Inflammatory macrophage treated with lipopolysaccharide for 4 hours (primary cell): ENCODE data around the gene RNF20.
A peak's percentile ranks its signal among the peaks of the same experiment; 100 is the strongest.

Source experiments
- DNase-seq: peaks from one replicate; pipeline ENCODE4 v3.0.0-alpha.2; 2020

RNF20 gene

DNA sequence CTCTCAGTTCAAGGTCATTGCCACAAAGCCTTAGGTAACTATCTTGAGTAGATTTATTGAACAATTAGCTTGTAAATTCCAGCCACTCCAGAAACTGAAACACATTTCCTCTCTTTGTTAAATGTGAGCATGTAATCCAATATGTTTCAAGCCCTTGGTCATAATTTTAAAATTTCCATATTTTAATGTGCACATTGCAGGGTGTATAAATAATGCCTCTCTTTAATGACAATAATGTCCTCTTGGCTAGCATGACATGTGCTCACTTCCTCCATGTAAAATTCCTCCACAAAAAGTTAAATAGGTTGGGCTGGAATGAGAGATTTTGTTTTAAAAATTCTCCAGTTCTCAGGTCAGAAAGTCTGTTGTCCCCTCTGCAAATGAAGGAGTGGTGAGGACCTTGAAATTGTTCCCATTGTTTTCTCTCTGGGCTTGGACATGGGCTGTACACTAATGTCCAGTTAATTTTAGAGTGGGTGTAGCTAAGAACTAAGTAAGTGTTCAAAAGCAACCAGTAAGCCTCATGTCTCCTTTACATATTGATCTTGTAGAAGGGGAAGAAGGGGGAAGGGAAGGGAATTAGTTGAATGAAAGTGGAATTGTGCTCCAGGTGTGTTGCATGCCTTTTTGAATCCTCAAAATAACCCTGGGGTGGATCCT, 58.3 kb downstream of the RNF20 start:
- no peak for DNase-seq

DNA sequence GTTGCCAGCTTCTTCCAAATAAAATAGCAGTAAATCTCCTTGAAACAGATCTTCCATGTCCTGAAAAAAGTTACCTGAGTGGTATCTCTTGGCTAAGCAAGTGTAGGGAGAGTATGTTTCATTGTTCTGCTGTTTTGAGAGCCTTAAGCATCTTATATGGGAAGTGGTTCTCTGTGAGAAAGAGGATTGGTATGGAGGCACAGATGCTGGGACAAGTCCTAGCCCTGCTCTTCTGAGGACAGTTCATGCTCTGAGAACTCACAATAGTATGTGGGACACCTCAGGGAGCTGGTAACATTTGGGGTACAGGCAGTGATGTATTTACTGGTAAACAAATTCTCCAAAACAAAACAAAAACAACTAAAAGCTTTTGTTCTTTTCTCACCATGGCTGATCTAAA, 59.1 kb downstream of the RNF20 start:
- no peak for DNase-seq

DNA sequence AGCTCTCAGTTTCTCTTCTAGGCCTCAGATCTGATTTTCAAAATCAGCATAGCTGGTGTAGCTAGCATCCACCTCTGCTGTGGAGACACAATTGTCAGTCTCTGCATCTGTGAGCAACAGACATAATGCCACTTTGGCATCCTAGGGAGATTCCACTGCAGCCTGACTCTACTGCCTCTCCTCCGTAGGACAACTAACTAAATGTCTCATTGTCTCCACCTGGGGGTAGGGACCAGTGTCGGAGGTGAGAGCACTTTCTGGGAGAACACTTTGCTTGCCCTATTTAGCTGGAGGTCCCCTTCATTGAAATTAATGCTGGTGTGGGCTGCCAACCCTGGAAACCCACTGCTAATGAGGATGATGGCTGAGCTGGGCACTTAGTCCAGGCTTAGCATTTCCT, 59.7 kb downstream of the RNF20 start:
- no peak for DNase-seq

DNA sequence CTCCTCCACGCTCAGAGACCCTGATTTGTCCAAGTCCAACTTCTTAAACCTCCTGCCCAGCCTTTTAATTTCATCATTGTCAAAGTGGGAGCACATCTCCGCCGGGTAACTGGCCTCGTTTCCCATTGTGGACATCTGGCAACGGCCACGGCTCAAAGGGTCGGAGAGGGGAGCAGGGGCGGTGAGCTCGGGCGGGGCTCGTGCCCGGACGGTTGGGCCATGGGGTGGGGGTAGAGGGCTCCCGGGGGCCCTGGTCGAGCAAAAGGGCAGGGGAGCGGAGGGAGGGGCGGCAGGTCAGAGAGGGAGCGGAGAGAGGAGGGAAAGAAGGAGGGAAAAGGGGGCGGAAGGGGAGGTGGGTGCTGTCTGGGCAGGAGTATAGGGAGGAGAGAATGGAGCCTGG, 61.1 kb downstream of the RNF20 start, which contains the start of gene PPP3R2:
PPP3R2 (minus strand) TSS at position 174 of the 400 bp plus-strand sequence; CDS start at position 126, 48 bp downstream.
- no peak for DNase-seq

DNA sequence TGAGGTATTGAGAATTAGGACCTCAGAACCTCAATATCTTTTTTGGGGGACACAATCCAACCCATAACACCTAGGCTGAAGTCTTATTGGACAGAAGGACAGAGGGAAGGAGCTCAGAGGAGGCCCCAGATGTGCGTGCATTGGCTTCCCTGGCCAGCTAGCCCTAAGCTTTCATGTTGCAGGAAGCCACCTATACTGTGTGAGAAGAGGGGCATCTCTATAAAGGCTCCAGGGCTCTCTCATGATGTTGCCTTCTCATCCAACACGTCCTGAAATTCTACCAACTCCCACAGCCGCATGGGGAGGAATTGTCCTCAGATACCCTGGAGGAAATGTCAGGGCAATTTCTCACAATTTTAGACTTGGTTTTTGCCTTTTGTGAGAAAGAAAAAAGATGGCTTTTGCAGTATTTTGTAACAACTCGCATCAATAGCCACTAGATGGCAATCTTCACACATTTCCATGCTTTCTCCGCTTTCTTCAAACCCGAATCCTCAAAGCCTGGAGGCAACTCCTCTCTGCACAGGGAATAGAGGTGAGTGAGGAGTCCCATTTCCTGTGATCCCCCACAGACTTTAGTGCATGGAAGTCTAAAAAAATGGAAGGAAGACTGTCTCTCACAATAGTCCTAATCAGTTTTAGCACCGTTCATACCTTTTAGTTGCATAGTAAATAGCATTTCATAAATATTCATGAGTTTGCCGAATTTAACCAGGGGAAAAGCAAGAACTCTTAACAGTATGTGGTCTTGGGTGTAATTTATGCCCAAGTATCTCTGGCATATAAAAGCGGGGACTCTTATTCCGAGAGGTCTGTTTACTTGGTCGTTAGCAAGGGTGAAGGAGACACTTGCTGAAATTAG, 68.5 kb downstream of the RNF20 start:
- peak; percentile 39 for DNase-seq

DNA sequence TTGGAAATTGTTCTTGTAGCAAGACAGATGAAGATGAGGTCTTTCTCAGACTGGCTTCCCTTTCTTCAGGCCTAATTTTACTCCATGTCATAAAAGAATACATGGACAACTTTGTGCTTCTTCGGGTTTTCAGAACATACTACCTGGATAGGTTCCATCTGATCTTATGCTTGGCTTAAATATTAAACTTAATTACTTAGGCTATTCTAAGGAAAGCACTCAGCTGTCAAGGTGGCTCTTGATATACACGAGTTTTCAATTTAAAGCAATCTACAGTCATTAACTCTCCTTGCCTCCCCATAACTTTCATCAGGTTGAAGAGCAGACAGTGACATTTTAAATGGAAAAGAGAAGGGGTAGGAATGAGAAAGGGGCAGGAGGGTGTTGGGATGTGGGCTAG, 70.6 kb downstream of the RNF20 start:
- no peak for DNase-seq

DNA sequence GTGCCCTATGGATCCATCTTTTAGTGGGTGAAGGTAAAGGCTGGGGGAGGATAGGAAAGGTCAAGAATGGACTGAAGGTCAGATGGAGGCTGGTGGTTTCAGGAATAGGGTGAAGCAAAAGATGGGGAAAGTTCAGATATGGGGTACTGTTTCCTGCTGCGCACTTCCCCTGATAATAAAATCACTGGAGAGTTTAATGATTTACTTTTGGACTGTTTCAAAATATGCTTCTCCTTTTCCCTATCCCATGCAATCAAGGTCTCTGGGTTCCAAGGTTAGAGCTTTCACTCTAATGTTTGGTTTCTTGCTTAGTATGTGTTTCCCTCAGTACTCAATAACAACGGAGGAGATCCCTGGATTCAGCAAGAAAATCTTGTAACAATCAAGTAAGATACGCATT, 71.9 kb downstream of the RNF20 start:
- no peak for DNase-seq
